Astrocyte (in vitro differentiated cells and primary cell): Measurements from ENCODE around the gene ADAMTS13. TPM values are rescaled to one million over a fixed set of nuclear protein-coding genes. Genes with fewer than 3 reads are reported as not detected.

Experiments used
- DNase-seq: peaks from one replicate; pipeline ENCODE4 v3.0.0-alpha.2; 2010; ENCODE audit warnings: low read depth
- FAIRE-seq: peaks from 2 replicates; lab custom pipeline; 2011; peaks lifted over from hg19 to GRCh38; lab: Jason Lieb, UNC
- H2AFZ ChIP-seq: 2 replicates; pipeline ENCODE4 v1.6.0; 2012; ENCODE audit warnings: low read depth, low read length, inconsistent platforms
- H3K27ac ChIP-seq: 2 replicates; pipeline ENCODE4 v1.5.1; 2011; ENCODE audit warnings: low read depth, low read length, inconsistent platforms
- H3K27me3 ChIP-seq: 2 replicates; pipeline ENCODE4 v1.6.0; 2011; ENCODE audit warnings: low read length, inconsistent platforms; ENCODE audit not compliant: insufficient read depth
- H3K36me3 ChIP-seq: 2 replicates; pipeline ENCODE4 v1.5.1; 2011; ENCODE audit warnings: low read length, inconsistent platforms; ENCODE audit not compliant: insufficient read depth
- H3K4me1 ChIP-seq: 2 replicates; pipeline ENCODE4 v1.5.1; 2011; ENCODE audit warnings: low read length, inconsistent platforms; ENCODE audit not compliant: insufficient read depth
- H3K4me2 ChIP-seq: 2 replicates; pipeline ENCODE4 v1.6.0; 2012; ENCODE audit warnings: low read length, inconsistent platforms
- H3K4me3 ChIP-seq: 2 replicates; pipeline ENCODE4 v1.5.1; 2011; ENCODE audit warnings: low read depth, mild to moderate bottlenecking, low read length, inconsistent platforms; ENCODE audit not compliant: insufficient read depth
- H3K79me2 ChIP-seq: 2 replicates; pipeline ENCODE4 v1.6.0; 2012; ENCODE audit warnings: mild to moderate bottlenecking, low read length, inconsistent platforms; ENCODE audit not compliant: insufficient read depth
- H3K9ac ChIP-seq: 2 replicates; pipeline ENCODE4 v1.6.0; 2012; ENCODE audit warnings: mild to moderate bottlenecking, low read length, inconsistent platforms
- H3K9me3 ChIP-seq: 2 replicates; pipeline ENCODE4 v1.5.1; 2012; ENCODE audit warnings: low read depth, mild to moderate bottlenecking, low read length, inconsistent platforms; ENCODE audit not compliant: insufficient read depth
- H4K20me1 ChIP-seq: 2 replicates; pipeline ENCODE4 v1.6.0; 2012; ENCODE audit warnings: low read length, inconsistent platforms; ENCODE audit not compliant: insufficient read depth
- H3K27ac Mint-ChIP-seq: one replicate; pipeline ENCODE4 v1.8.0; 2021; ENCODE audit warnings: mild to moderate bottlenecking, mixed read lengths; ENCODE audit not compliant: unreplicated experiment
- H3K27me3 Mint-ChIP-seq: one replicate; pipeline ENCODE4 v1.8.0; 2021; ENCODE audit warnings: low read depth, mixed read lengths; ENCODE audit not compliant: unreplicated experiment
- H3K36me3 Mint-ChIP-seq: one replicate; pipeline ENCODE4 v1.8.0; 2021; ENCODE audit warnings: low read depth, mixed read lengths; ENCODE audit not compliant: unreplicated experiment
- H3K4me1 Mint-ChIP-seq: one replicate; pipeline ENCODE4 v1.8.0; 2021; ENCODE audit warnings: low read depth, mixed read lengths; ENCODE audit not compliant: unreplicated experiment
- H3K4me3 Mint-ChIP-seq: one replicate; pipeline ENCODE4 v1.8.0; 2021; ENCODE audit warnings: mild to moderate bottlenecking, moderate library complexity, mixed read lengths; ENCODE audit not compliant: unreplicated experiment
- H3K9me3 Mint-ChIP-seq: one replicate; pipeline ENCODE4 v1.8.0; 2021; ENCODE audit warnings: mild to moderate bottlenecking, mixed read lengths; ENCODE audit not compliant: unreplicated experiment
- EZH2 ChIP-seq: IDR thresholded peaks from 2 replicates; pipeline ENCODE4 v1.6.1; 2012; ENCODE audit warnings: mild to moderate bottlenecking, low read length, inconsistent platforms; ENCODE audit not compliant: insufficient read depth
- total RNA-seq: library from RNA; stranded (reverse); gene quantifications from 2 replicates; pipeline ENCODE4 v1.2.1, GENCODE V29; 2021
- TF ChIP-seq, protein P1 (sequence below): IDR thresholded peaks from 2 replicates; pipeline ENCODE4 v1.5.1; 2011; ENCODE audit warnings: low read depth, mild to moderate bottlenecking, inconsistent platforms, low read length, moderate library complexity; ENCODE audit not compliant: insufficient read depth

ADAMTS13 gene
- total RNA-seq, 1 donor from 2014 or later, result 5.6 TPM

DNA sequence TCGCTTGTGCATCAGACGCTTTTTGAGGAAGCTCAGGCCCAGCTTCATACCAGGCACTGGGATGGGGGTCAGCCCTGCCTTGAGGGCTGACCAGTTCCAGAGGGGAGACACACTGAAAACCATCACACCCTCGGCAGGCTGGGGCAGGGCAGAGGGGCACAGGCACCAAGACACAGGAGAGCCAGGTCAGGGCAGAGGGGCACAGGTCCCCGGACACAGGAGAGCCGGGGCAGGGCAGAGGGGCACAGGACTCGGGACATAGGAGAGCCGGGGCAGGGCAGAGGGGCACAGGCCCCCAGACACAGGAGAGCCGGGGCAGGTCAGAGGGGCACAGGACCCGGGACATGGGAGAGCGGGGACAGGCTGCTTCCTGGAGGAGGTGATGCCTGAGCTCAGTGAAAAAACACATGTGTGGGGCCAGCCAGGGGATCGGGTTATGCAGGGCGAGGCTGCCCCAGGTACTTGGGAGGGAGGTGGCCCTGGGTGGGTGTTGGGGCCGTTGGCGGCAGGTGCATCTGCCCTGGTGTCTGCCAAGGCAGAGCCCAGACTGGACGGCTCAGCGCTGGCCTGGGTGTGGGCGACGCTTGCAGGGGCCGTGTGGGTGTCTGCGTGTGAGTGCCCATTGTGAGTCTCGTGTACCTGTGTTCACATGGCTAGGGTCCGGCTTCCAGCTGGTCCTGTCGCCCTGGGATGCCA lies 71.8 kb downstream of the ADAMTS13 start:
- H3K4me3 Mint-ChIP-seq, result no peak overlapping the region
- Histone ChIP-seq H3K4me3 (no peak overlapping the region), H3K9ac (no peak overlapping the region), H3K79me2 (no peaks in the 10 kb centered on the region), H3K27me3 (peaks cover 20% of the 10 kb centered on the region), H3K27ac (no peak overlapping the region), H3K9me3 (no peaks in the 10 kb centered on the region), H4K20me1 (no peaks in the 10 kb centered on the region), H3K36me3 (no peaks in the 10 kb centered on the region), H3K4me2 (no peak overlapping the region), H2AFZ (no peak overlapping the region), H3K4me1 (peaks cover 6% of the 10 kb centered on the region)
- FAIRE-seq (no peak), DNase-seq (no peak)
- no peak overlapping the region for H3K27ac Mint-ChIP-seq
- H3K4me1 Mint-ChIP-seq, result peaks cover 10% of the 10 kb centered on the region
- TF ChIP-seq, protein P1, sequence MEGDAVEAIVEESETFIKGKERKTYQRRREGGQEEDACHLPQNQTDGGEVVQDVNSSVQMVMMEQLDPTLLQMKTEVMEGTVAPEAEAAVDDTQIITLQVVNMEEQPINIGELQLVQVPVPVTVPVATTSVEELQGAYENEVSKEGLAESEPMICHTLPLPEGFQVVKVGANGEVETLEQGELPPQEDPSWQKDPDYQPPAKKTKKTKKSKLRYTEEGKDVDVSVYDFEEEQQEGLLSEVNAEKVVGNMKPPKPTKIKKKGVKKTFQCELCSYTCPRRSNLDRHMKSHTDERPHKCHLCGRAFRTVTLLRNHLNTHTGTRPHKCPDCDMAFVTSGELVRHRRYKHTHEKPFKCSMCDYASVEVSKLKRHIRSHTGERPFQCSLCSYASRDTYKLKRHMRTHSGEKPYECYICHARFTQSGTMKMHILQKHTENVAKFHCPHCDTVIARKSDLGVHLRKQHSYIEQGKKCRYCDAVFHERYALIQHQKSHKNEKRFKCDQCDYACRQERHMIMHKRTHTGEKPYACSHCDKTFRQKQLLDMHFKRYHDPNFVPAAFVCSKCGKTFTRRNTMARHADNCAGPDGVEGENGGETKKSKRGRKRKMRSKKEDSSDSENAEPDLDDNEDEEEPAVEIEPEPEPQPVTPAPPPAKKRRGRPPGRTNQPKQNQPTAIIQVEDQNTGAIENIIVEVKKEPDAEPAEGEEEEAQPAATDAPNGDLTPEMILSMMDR, result no peak
- no peak for TF ChIP-seq EZH2
- H3K9me3 Mint-ChIP-seq, result peaks cover 5% of the 10 kb centered on the region
- peaks cover 28% of the 10 kb centered on the region for H3K27me3 Mint-ChIP-seq
- H3K36me3 Mint-ChIP-seq, result no peaks in the 10 kb centered on the region

DNA sequence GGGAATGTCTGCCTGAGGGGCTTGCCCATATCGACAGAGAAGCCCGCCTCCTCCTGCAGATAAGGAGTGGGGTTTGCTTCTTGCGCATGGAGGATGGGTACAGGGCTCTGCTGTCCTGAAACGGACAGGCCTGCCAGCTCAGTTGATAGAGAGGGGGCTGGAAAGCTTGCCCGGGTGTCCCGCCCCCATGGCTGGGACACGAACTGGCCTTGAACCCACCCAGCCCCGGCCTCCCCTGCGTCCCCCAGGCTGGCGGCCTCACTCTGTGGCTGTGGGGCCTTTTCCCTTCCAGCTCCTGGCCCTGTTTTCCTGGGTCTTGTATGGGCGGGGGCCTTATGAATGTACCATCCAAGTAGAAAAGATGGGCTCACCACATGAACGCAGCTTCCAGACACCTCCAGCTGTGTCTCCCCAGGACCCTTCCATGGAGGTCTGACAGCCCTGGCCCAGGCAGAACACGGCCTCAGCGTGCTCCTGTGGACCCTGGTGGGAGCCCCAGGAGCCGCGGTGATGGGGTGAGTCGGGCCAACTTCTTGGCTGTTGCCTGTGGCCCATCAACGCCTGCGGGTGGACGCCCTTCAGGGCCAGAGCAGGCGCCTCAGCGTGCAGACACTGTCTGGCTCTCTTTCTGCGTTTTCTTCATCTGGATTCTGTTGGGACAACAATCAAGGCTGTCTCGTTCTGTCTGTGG lies 72.6 kb downstream of the ADAMTS13 start:
- Mint-ChIP-seq H3K27me3 (peaks cover 28% of the 10 kb centered on the region), H3K4me3 (no peak overlapping the region), H3K27ac (no peak overlapping the region), H3K4me1 (peaks cover 3% of the 10 kb centered on the region), H3K9me3 (peaks cover 3% of the 10 kb centered on the region), H3K36me3 (no peaks in the 10 kb centered on the region)
- H3K9ac ChIP-seq, result no peak overlapping the region
- H3K79me2 ChIP-seq, result no peaks in the 10 kb centered on the region
- no peak overlapping the region for H3K27ac ChIP-seq
- no peak overlapping the region for H2AFZ ChIP-seq
- FAIRE-seq, result no peak
- TF ChIP-seq, protein P1, result no peak
- TF ChIP-seq EZH2, result no peak
- no peak overlapping the region for H3K4me2 ChIP-seq
- no peaks in the 10 kb centered on the region for H3K9me3 ChIP-seq
- H3K36me3 ChIP-seq, result no peaks in the 10 kb centered on the region
- peaks cover 20% of the 10 kb centered on the region for H3K27me3 ChIP-seq
- H3K4me1 ChIP-seq, result no peaks in the 10 kb centered on the region
- H3K4me3 ChIP-seq, result no peak overlapping the region
- H4K20me1 ChIP-seq, result no peaks in the 10 kb centered on the region
- DNase-seq, result no peak
